Smooth muscle cell (in vitro differentiated cells): Measurements from ENCODE around the gene AFF3. TPM values are rescaled to one million over a fixed set of nuclear protein-coding genes. Genes with fewer than 3 reads are reported as not detected.

Experiments
- DNase-seq: peaks from one replicate; lab custom pipeline; 2025; ENCODE audit not compliant: unreplicated experiment; lab: John Stamatoyannopoulos, UW
- H2AFZ ChIP-seq: fragments of 200-600 bp; sonication (generic); 2 replicates; pipeline ENCODE4 v1.6.0; 2016; ENCODE audit warnings: antibody characterized with exemption, low read depth, mild to moderate bottlenecking
- H3F3A ChIP-seq: fragments of 200-600 bp; sonication (generic); 2 replicates; pipeline ENCODE4 v1.6.0; 2017; ENCODE audit warnings: antibody characterized with exemption, low read depth
- H3K27ac ChIP-seq: fragments of 200-600 bp; sonication (generic); 2 replicates; pipeline ENCODE4 v1.5.1; 2016; ENCODE audit warnings: low read depth, mild to moderate bottlenecking
- H3K27me3 ChIP-seq: fragments of 200-600 bp; sonication (generic); 2 replicates; pipeline ENCODE4 v1.6.1; 2016; ENCODE audit warnings: low read depth, mild to moderate bottlenecking
- H3K36me3 ChIP-seq: fragments of 200-600 bp; sonication (generic); 2 replicates; pipeline ENCODE4 v1.5.1; 2016; ENCODE audit warnings: low read depth
- H3K4me1 ChIP-seq: fragments of 200-600 bp; sonication (generic); 2 replicates; pipeline ENCODE4 v1.5.1; 2016; ENCODE audit warnings: low read depth
- H3K4me2 ChIP-seq: fragments of 200-600 bp; sonication (generic); 2 replicates; pipeline ENCODE4 v1.6.0; 2016; ENCODE audit warnings: mild to moderate bottlenecking
- H3K4me3 ChIP-seq: fragments of 200-600 bp; sonication (generic); 2 replicates; pipeline ENCODE4 v1.5.1; 2016; ENCODE audit warnings: mild to moderate bottlenecking
- H3K79me2 ChIP-seq: fragments of 200-600 bp; sonication (generic); 2 replicates; pipeline ENCODE4 v1.6.0; 2016; ENCODE audit warnings: low read depth, mild to moderate bottlenecking
- H3K9ac ChIP-seq: fragments of 200-600 bp; sonication (generic); 2 replicates; pipeline ENCODE4 v1.6.0; 2016; ENCODE audit warnings: low read depth
- H3K9me3 ChIP-seq: fragments of 200-600 bp; sonication (generic); replicated peaks from 2 replicates; pipeline ENCODE4 v1.5.1; 2016; ENCODE audit warnings: low read depth
- H4K20me1 ChIP-seq: fragments of 200-600 bp; sonication (generic); 2 replicates; pipeline ENCODE4 v1.6.0; 2016; ENCODE audit warnings: low read depth
- WGBS: methylation state at CpG from one replicate; pipeline ENCODE4 v1.1.7; 2016; ENCODE audit warnings: low lambda C conversion rate; 5-methylcytosine and 5-hydroxymethylcytosine counted together
- polyA plus RNA-seq: library from polyadenylated mRNA; unstranded; fragments of >200 nt; fragmentation: Nextera tagmentation; extraction: Ambion mirVana; gene quantifications from 2 replicates; pipeline ENCODE4 v1.2.1, GENCODE V29; 2016
- total RNA-seq: library from RNA; depleted of rRNA; stranded (reverse); fragments of >200 nt; gene quantifications from 2 replicates; pipeline ENCODE4 v1.2.3, GENCODE V29; 2014
- TF ChIP-seq, protein P1 (sequence below): fragments of 200-600 bp; sonication (generic); IDR thresholded peaks from 2 replicates; pipeline ENCODE4 v1.5.1; 2017; ENCODE audit warnings: borderline replicate concordance, mild to moderate bottlenecking, antibody characterized with exemption; ENCODE audit not compliant: insufficient read depth, poor library complexity, severe bottlenecking

The AFF3 gene
- total and polyA plus RNA-seq, 2 experiments from 2014 or later = 0.27 to 0.39 TPM

DNA sequence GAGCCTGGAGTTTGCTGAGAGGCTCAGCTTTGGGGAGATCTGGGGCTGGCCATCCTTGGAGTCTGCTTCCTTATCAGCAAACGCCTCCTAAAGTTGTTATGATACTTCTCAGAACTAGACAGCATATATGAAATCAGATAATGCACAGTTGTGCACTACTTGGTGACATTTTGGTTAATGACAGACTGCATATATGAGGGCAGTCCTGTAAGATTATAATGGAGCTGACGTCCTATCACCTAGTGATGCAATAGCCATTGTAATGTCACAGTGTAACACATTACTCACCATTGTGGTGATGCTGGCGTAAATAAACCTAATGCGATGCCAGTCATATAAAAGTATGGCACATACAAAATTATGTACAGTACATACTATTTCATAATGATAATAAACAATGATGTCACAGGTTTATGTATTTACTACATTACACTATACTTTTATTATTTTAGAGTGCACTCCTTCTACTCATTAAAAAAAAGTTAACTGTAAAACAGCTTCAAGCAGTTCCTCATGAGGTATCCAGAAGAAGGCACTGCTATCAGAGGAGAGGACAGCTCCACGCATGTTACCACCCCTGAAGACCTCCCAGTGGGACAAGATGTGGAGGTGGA lies 354.5 kb downstream of the AFF3 start:
- no peak overlapping the region for H3K27ac ChIP-seq
- no peak overlapping the region for H2AFZ ChIP-seq
- H3K4me2 ChIP-seq = no peak overlapping the region
- H3K27me3 ChIP-seq = no peaks in the 10 kb centered on the region
- H3K4me3 ChIP-seq = no peak overlapping the region
- no peaks in the 10 kb centered on the region for H3F3A ChIP-seq
- no peaks in the 10 kb centered on the region for H3K79me2 ChIP-seq
- no peaks in the 10 kb centered on the region for H3K9me3 ChIP-seq
- H3K4me1 ChIP-seq = no peaks in the 10 kb centered on the region
- WGBS = 82% methylated on average over 5 of the region's 5 CpGs
- H4K20me1 ChIP-seq = no peaks in the 10 kb centered on the region
- TF ChIP-seq, protein P1, sequence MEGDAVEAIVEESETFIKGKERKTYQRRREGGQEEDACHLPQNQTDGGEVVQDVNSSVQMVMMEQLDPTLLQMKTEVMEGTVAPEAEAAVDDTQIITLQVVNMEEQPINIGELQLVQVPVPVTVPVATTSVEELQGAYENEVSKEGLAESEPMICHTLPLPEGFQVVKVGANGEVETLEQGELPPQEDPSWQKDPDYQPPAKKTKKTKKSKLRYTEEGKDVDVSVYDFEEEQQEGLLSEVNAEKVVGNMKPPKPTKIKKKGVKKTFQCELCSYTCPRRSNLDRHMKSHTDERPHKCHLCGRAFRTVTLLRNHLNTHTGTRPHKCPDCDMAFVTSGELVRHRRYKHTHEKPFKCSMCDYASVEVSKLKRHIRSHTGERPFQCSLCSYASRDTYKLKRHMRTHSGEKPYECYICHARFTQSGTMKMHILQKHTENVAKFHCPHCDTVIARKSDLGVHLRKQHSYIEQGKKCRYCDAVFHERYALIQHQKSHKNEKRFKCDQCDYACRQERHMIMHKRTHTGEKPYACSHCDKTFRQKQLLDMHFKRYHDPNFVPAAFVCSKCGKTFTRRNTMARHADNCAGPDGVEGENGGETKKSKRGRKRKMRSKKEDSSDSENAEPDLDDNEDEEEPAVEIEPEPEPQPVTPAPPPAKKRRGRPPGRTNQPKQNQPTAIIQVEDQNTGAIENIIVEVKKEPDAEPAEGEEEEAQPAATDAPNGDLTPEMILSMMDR = no peak
- DNase-seq = no peak
- H3K9ac ChIP-seq = no peak overlapping the region
- H3K36me3 ChIP-seq = no peaks in the 10 kb centered on the region

DNA sequence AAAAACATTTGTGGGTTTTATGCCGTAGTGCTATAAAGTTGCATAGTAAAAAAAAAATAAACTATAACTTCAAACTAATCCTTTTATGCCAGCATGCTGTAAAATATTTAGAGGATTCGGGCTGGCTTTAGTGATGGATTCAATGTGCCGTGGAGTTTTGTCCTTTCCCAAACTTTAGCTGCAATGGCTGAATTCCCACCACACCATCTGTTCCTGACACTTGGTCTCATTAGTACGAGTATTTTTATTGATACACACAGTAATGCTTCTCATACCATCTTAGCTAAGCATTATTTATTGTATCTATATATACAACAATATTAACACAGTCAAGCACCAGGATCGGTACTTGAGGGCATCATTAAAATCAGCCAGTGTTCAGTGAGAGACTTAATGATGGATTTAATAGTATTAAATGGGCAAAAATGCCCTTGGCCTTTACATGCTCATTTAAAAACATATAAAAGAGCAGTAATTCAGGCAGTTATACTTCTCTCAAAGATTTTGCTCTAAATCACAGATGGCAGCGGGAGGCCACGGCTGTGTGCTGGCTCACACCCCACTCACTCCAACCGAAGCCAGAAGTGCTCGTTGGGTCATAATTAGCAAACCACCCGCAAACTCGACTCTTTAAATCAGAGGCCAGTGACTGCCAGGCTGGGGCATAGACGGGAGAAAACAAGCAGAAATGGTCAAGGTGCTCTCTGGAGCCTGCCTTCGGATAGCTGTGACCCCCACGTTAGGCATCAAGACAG lies 355.6 kb downstream of the AFF3 start:
- TF ChIP-seq, protein P1 = no peak

DNA sequence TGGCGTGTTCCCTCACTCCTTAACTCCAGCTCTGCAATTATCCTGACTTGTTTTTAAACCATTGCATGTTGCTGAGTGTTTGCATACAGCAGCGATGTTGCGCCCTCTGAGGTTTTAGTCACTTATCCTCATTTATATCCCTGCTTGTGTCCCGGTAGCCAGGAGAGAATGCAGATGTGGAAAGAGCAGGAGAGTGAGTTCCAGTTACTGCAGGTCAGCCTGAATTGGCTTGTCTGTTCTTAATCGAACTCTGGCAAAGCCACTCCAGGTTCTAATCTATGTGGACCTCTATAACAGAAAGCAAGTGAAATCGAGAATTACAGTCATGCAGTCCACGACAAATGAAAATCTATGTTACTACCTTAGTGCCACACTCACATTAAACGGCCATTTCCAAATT lies 357.4 kb downstream of the AFF3 start:
- Histone ChIP-seq H3K9ac (no peak overlapping the region), H3K27me3 (no peaks in the 10 kb centered on the region), H2AFZ (no peak overlapping the region), H4K20me1 (no peaks in the 10 kb centered on the region), H3F3A (no peaks in the 10 kb centered on the region), H3K36me3 (no peaks in the 10 kb centered on the region), H3K27ac (no peak overlapping the region), H3K9me3 (no peaks in the 10 kb centered on the region), H3K4me1 (no peaks in the 10 kb centered on the region), H3K4me2 (no peak overlapping the region), H3K4me3 (no peak overlapping the region), H3K79me2 (no peaks in the 10 kb centered on the region)
- TF ChIP-seq, protein P1 = no peak
- WGBS = 89% methylated on average over 8 of the region's 8 CpGs
- no peak for DNase-seq

More for the DNA sequence above, 355.6 kb downstream of the AFF3 start:
- Histone ChIP-seq H3K36me3 (no peaks in the 10 kb centered on the region), H3K27ac (no peak overlapping the region), H3K9me3 (no peaks in the 10 kb centered on the region), H3K4me3 (no peak overlapping the region), H3K4me2 (no peak overlapping the region), H3K4me1 (no peaks in the 10 kb centered on the region), H2AFZ (no peak overlapping the region), H3K79me2 (no peaks in the 10 kb centered on the region), H3K27me3 (no peaks in the 10 kb centered on the region), H4K20me1 (no peaks in the 10 kb centered on the region), H3K9ac (no peak overlapping the region), H3F3A (no peaks in the 10 kb centered on the region)
- WGBS = 89% methylated on average over 14 of the region's 14 CpGs
- no peak for DNase-seq

DNA sequence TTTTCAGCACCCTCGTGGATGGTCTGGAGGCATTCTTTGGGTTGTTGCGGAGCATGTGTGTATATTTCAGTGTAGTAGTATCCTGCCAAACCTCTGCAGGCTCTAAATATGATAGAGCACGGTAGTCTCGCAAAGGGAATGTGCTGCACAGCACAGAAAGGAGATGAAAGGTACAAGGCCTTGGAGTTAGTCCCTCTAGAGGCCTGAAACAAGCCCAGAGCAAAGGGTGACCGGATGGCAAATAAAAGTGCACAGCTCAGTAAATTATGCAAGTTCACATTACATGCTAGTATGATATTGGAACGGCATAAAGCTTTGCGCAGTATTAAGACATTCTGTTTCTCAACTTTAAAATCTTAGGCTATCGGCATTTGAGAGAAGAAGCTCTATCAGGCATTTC lies 358.1 kb downstream of the AFF3 start:
- Histone ChIP-seq H3K4me3 (no peak overlapping the region), H3K9me3 (no peaks in the 10 kb centered on the region), H4K20me1 (no peaks in the 10 kb centered on the region), H3K27me3 (no peaks in the 10 kb centered on the region), H3K27ac (no peak overlapping the region), H3K4me1 (no peaks in the 10 kb centered on the region), H3K79me2 (no peaks in the 10 kb centered on the region), H3K9ac (no peak overlapping the region), H3F3A (no peaks in the 10 kb centered on the region), H2AFZ (no peak overlapping the region), H3K4me2 (no peak overlapping the region), H3K36me3 (no peaks in the 10 kb centered on the region)
- DNase-seq = no peak
- 97% methylated on average over 8 of the region's 8 CpGs for WGBS
- TF ChIP-seq, protein P1 = no peak
